OCI-M2 (cell line): ENCODE results near the gene RNF138.
"Not testable (repeated sequence)": the region's sequence is repeated elsewhere in the genome, so short reads cannot be mapped to it uniquely, and the experiment has no call there.

Experiments used
- DNase-seq: peaks from one replicate; lab custom pipeline; 2025; ENCODE audit not compliant: unreplicated experiment; lab: John Stamatoyannopoulos, UW

RNF138 gene

DNA sequence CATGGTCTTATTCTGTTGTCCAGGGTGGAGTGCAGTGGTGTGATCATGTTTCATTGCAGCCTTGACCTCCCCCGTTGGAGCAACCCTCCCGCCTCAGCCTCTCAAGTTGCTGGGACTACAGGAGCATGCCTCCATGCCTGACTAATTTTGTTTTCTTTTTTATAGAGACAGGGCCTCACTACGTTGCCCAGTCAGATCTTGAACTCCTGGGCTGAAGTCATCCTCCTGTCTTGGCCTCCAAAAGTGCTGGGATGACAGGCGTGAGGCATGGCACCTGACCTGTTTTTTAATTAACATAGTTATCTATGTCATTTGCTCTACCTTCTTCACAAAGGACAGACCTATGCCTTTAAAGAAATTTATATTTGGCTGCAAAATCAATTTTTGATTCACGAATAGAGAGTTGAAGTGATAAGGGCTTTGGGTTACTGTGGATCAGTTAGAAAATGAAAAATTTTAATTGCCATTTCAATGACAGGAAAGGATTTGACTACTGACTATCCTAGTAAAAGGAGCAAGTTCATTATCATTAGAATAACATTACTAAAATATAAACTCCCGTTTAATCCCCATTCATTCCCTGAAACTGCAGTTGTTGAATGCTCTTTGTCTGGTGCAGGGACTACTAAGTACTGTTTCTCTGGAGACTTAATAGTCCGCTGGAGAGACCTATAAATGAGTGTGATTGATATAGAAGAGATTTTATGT is 3.7 kb downstream of the RNF138 start:
- no peak for DNase-seq

DNA sequence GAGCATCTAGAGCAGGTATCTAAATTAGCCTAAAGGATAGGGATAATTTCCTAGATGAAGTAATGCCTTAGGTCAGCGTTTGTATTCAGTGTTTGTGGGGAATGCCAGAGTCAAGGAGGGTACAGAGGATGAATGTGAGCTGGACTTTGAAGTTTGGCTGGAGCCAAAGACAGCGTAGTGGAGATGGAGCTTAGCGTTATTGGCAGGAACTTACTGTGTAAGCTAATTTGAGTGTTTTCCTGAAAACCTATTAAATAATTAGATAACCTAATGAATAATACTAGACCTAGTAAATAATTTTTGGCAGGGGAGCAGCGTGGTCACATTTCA is 4.2 kb downstream of the RNF138 start:
- DNase-seq: no peak

DNA sequence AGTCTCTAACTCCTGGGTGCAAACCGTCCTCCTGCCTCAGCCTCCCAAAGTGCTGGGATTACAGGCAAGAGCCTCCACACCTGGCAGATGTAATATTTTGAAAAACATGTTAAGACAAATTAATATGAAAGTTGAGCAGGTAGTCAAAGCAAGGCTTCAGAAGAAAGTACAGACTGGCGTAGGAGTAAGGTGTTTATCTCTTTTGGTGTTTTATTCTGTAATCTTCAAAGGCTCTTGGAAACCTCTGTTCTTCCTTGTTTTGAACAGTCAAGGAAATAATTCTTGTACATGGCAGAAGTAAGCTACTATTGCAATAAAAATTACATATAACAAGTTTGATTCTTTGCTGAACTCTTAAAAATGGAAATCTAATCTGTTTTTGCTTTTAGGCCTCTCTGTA is 5.3 kb downstream of the RNF138 start:
- no peak for DNase-seq

DNA sequence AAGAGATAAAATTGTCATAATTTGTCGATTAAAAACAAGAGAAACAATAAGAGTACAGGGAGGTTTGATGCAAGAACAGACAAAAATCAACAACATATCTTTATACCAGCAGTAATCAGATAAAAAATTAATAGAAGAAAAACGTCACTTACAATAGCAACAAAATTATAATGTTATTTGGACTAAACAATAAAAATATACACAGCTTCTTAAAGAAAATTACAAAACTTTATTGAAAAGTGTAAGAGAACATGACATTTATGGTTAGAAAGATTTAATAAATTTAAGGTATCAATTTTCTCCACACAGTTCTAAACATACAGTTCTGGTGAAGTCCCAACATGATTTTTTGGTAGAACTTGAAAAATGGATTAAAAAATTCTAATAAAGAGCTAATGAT is 12.8 kb downstream of the RNF138 start:
- no peak for DNase-seq

DNA sequence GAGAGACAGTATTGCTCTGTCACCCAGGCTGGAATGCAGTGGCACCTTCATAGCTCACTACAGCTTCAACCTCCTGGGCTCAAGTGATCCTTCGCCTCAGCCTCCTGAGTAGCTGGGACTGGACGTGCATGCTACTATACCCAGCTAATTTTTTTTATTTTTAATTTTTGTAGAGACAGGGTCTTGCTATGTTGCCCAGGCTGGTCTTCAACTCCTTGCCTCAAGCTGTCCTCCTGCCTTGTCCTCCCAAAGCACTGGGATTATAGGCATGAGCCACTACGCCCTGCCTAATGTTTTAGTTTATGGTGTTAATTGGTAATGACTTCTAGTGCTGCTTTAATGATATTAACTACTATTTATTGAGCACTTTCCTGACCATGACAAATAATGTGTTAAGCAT is 18.3 kb downstream of the RNF138 start:
- DNase-seq: no peak

DNA sequence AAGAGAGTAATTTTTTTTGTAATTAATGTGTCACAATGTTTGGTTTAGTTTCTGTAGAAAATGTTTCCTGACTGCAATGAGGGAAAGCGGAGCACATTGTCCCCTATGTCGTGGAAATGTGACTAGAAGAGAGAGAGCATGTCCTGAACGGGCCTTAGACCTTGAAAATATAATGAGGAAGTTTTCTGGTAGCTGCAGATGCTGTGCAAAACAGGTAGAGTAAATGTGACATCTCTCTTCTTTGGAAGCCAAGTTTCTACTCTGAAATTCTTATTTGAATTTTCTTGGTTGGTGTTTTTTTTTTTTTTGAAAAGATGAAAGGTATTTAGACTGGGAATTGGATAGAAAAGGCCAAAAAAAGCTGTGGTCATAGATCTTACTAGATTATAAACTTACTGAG is 20.0 kb downstream of the RNF138 start:
- DNase-seq: no peak

DNA sequence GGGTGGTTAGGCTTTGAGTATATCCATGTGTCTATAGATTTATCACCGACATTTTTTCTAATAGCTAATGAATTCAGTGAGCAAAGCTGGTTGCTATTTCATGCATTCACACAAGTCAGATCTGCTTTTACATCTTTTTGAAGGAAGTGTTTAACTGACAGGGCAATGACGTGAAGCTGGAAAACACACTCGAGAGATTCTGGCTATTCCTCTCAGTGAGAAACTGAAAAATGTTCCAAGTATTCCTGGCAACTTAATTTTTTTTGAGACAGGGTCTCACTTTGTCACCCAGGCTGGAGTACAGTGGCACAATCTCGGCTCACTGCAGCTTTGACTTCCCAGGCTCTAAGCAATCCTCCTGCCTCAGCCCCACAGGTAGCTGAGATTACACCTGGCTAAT is 21.2 kb downstream of the RNF138 start:
- no peak for DNase-seq

DNA sequence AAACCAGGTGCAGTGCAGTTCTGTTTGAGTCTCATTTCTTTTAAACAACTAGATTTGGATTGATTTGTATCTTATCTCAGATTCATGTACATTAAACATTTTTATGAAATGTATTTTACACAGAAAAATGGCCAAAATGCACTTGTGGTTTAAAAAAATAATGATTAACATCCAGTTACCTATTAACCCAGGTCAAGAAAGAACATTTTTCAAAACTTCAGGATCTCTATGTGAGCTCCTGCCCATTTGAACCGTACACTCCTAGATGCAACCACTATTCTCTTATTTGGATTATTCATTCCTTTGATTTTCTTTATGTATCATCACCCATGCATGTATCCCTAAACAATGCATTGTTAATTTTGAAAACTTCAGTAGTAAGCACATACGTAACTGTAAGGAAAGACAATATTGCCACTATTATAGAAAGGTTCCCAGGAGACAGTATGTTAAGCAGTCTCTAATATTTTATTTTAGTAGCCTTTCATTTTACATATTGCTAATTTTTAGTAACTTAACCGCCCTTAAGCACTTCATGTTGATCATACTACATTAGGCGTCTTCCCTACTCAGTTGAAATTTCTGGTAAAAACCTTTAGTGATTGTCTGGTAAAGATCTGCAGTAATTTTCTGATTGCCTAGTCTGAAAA is 22.7 kb downstream of the RNF138 start:
- no peak for DNase-seq

DNA sequence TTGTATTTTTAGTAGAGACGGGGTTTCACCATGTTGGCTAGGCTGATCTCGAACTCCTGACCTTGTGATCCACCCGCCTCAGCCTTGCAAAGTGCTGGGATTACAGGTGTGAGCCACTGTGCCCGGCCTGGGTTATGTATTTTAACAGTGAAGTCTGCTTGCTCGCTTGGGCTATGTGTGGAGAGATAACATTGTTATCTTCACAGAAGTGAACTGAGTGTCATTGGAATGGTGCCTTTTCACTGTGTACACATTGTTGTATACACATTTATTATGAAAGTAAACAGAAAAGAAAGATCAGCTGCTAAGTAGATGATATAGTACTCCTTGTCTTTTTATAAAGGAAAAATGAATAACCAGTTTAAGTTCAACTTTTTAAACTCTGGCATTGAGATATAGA is 30.4 kb downstream of the RNF138 start:
- DNase-seq: no peak

DNA sequence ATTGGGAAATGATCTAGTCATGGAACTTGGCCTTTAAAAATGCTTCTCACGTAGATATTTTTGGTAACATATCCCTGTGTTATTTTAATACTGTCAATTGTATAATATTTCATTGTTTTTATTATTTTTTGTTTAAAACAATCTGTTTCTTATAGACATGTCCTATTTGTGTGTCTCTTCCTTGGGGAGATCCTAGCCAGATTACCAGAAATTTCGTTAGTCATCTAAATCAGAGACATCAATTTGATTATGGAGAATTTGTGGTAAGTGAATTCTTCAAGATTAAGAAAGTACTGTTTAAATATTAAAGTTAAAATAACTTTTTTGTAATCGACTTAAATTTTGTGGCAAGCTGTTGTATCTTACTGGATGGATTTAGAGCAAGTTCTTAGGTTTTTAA is 34.9 kb downstream of the RNF138 start:
- DNase-seq: no peak

DNA sequence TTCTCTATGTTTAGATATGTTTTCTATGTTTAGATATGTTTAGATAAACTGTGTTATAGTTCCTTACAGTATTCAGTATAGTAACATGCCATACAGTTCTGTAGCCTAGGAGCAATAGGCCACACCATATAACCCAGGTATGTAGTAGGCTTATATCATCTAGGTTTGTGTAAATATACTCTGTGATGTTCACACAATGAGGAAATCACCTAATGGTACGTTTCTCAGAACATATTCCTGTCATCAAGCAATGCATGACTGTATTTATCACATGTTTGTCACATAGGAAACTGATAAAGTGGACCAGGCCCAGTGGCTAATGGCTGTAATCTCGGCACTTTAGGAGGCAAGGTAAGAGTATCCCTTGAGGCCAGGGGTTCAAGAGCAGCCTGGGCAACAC is 44.0 kb downstream of the RNF138 start:
- no peak for DNase-seq

DNA sequence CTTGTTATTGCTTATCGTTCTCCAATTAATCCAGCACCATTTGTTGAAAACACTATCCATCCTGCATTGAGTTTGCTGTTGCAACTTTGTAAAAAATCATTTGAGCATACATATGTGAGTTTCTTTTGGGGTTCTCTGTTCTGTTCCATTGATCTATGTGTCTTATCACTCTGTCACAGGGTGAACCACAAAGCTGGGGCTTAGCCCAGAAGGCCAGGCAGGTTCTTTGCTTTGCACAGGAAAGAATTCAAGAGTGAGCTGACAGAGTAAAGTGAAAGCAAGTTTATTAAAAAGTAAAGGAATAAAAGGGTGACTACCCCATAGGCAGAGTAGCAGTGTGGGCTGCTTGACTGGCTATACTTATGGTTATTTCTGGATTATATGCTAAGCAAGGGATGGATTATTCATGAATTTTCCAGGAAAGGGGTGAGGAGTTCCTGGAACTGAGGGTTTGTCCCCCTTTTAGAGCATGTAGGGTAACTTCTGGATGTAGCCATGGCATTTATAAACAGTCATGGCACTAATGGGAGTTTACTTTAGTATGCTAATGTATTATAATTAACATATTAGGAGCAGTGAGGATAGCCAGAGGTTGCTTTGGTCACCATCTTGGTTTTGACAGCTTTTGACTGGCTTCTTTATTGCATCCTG is 46.8 kb downstream of the RNF138 start:
- no peak for DNase-seq

DNA sequence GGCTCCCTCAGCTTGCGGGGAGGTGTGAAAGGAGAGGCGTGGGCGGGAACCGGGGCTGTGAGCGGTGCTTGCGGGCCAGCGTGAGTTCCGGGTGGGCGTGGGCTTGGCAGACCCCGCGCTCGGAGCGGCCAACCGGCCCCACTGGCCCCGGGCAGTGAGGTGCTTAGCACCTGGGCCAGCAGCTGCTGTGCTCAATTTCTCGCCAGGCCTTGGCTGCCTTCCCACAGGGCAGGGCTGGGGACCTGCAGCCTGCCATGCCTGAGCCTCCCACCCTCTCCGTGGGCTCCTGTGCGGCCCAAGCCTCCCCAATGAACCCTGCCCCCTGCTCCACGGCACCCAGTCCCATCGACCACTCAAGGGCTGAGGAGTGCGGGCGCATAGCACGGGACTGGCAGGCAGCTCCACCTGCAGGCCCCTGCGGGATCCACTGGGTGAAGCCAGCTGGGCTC is 48.2 kb downstream of the RNF138 start:
- DNase-seq: no peak

DNA sequence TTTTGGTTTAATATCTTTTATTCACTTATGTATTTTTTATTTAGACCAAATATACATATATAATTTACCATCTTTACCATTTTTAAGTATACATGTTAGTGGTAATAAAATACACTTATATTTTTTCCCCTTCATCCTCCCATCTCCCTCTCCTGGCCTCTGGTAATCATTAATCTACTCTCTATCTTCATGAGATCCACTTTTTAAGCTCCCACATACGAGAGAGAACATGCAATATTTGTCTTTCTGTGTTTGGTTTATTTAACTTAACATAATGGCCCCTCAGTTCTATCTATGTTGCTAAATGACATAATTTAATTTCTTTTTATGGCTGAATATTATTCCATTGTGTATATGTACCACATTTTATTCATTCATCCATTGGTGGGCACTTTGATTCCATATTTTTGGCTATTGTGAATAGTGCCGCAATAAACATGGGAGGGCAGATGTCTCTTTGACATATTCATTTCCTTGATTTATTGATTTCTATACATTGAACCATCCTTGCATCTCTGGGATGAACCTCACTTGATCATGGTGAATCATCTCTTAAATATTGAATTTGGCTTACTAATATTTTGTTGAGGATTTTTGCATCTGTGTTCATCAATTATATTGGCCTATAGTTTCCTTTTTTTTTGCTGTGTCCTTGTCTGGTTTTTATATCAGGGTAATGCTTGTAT is 56.7 kb downstream of the RNF138 start:
- DNase-seq: no peak

DNA sequence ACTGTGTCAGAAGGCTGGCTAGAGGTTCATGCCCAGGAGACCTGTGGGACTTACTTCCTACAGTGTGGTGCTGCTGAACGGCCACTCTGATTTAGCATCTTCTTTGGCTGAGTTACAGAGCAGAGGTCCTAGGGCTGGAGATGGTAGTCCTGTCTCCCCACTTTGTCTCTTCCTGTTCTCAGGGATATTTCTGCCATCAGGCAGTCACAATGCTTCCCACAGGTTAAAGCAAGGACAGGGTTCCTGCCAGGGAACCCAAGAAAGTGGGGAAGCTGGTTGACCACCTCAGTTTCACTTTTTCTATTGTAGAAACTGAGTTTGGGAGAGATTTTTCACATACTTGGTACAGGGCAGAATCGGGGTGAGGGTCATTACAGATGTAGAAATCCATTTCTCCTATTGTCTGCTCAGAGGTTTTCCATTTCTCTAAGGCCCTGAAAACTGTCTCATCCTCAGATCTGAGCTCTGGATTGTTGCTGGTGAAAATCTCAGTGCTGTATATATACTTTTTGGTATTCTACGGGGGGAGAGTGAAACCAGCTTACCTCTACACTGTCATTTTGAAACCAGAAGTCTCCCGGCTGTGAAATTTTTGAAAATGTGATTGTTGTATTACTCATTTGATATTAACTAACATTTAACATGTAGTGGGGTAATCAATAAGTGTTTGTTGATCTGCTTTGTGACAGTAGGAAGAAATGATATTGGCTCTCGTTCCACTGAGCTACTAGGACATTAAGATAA is 61.2 kb downstream of the RNF138 start:
- no peak for DNase-seq

DNA sequence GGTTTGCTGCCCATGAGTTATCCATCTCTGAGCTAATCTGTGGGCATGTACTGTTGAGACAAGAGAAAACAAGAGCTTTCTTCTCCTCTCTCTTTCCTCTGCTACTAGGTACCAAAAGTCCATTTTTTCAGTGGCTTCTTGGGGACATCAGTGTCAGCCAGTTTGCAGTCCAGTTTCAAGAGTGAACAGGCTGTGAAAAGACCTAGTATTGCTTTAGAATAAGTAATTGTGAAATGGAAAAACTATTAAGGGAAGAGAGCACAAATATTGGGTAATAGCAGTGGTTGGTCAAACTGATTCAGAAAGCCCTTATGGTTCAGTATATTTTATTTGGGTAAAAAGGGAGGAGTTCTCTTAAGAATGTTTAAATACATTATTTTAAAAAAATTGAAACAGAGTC is 65.2 kb downstream of the RNF138 start:
- no peak for DNase-seq

DNA sequence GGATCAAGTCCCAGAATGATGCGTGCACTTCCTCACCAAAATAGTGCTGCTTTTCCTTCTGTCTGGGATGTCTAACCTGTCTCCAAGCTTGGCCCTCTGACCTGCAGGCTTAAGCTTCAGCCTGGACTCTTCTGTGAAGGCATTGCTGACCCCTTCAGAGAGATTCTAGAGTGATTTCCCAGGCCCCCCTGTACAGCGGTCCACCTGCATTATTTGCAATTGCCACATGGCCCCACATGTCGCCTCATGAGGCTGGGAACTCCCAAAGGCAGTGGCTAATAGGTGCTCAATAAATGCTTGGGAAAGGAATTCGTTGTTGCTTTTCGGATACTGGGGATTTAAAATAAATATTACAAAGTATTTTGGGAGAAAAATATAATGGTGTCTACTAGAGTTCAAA is 65.9 kb downstream of the RNF138 start:
- DNase-seq: no peak

DNA sequence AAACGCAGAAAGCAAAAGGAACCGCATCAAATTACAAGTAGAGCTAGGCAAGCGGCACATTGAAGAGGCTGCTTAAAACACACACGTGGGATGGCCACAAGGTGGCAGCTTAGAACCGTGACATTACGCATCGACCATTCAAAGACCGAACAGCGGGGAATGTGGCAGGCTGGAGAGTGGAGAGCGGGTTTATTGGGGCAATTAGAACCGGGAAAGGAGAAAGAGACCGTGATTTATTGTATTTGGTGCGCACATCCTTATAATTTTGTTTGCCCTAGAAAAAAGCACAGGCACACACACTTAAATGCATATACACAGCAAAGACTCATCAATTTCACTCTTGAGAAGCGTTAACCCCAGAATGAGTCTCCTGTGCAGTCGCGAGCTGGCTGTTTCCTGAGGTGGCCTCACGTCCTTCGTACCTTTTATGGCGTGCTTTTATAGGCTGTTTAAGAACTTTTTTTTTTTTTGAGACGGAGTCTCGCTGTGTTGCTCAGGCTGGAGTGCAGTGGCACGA is 66.5 kb downstream of the RNF138 start:
- peak; percentile 14 for DNase-seq

DNA sequence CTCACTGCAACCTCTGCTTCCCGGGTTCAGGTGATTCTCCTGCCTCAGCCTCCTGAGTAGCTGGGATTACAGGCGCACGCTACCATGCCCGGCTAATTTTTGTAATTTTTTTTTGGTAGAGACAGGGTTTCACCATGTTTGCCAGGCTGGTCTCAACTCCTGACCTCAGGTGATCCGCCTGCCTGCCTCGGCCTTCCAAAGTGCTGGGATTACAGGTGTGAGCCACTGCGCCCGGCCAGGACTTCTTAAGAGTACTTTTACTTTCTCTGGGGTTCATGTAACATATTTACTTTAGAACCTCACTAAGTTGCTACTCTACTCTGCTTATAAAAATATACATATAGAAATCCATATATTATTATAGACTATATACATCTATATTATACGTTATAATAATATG is 67.0 kb downstream of the RNF138 start:
- not testable (repeated sequence) for DNase-seq

DNA sequence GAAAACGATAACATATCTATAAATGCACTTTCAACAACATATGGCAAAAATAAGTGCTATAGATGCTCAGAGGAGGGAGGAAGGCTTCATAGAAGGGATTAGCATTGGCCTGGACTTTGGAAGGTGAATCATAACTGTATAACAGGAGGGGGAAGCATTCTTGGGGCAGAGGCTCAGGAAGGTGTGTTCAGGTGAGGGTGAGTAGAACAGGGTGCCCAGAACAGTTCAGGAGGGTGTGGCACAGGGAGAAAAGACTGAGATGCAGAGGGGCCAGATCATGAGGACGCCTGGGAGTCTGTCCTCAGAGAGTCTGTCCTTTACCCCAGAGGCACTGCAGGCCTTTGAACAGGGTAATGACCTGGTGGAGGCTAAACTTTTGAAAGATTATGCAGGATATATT is 68.9 kb downstream of the RNF138 start:
- DNase-seq: no peak
